H54 (cell line): Measurements from ENCODE around the gene POLD2.

Experiments
- DNase-seq: peaks from one replicate; pipeline ENCODE4 v3.0.0; 2011; ENCODE audit warnings: low spot score, mixed read lengths; ENCODE audit not compliant: insufficient read length
- FAIRE-seq: peaks from 3 replicates; lab custom pipeline; 2011; peaks lifted over from hg19 to GRCh38; lab: Jason Lieb, UNC
- POLR2A ChIP-seq: IDR thresholded peaks from 2 replicates; pipeline ENCODE4 v1.6.1; 2011; ENCODE audit warnings: low read depth, mild to moderate bottlenecking, low read length

The POLD2 gene

DNA sequence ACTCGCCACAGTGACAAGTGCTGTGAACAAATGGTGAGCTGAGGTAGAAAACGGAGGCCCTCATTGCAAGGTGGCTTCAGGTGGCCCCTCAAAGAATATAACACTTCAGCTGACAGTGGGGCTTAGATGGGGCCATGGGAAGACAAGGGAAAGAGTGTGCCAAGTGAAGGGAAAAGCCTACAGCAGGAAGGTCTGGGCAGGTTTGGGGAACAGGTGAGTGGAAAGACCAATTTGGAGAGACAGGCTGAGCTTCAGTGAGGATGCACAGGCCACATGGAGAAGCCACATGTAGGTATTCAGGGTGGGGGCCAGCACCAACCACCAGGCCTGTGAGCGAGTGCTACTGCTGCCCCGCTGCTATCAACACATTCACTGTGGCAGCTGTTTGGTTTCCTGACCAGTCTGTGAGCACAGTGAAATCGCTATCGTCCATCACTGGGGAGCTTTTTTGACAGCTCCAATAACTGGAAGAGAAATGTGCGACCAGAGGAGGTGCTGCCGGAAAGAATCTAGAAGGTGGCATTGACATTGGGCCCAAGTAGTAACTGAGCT lies 3.4 kb downstream of the POLD2 start:
- no peak for DNase-seq
- TF ChIP-seq POLR2A = no peak
- no peak for FAIRE-seq

GRCh38 chr7:44117801-44118429 lies 5.4 kb downstream of the POLD2 start:
- FAIRE-seq (no peak), DNase-seq (no peak)
- TF ChIP-seq POLR2A = no peak

DNA sequence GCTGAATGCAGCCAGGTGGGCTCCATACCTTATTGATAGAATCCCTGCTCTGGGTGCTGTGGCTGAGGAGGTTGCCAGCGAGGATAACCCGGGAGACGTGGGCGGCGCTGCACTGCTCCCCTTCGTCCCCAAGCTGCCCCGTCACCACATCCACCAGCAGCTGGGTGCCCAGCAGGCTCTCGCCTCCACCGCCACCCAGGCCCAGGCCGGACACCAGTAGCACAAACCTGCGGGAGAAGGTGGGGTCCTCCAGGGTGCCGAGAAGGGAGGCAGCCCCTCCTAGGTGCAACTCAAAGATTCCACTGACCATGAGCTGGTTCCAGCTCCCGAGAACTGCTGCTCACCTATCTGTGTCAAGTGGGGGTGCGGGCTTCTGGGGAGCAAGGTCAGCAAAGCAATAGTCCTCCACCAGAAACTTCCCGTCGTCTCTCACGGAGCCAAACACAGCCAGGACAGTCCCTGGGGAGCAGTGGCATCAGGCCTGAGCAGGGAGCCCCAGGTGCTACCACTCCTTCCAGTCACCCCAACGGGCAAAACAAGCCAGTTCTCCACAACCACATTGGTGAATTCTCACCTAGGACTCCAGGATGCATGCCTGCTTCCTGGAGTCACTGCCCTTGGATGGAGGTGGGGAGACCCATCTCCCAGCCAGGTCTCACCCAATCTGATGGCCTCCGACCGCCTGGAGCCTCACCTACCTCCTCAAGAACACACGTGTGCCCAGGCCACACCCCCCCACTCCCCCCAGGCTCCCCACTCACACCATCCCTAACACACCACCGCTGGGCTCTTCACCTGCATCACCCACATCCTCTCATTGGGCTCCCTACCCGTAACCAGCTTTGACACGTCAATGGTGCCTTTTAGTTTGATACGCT lies 6.3 kb downstream of the POLD2 start:
- FAIRE-seq (no peak), DNase-seq (no peak)

DNA sequence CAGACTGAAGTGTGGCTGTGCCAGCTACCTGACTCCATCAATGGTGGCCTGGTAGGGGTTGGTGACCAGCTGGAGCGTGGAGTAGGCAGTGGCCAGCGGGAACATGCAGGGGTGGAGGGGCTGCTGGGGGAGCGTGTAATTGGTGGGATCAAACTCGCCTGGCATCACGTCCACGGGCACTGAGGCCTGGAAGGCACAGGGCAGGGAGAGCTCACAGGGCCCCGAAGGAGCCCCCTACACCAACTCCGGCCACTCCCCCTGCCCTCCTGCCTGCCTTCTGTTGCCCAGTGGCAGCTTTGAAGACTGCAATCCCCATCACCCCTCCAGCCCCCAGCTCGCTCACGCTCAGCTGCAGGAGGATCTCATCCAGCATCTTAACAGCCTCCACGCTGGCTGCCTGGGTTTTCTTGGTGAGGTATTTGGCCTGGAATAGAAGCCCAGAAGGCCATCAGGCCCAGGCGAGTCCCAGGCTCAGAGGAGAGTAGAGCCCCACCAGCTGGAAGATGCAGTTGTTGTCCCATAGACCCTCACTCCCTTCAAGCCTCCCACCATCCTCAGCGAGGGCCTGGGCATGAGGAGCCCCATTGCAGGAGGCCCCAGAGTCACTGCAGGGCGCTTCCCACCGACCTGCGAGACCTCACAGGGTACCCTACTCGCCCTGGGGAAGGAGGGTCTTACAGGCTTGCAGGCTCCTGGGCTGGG lies 7.1 kb downstream of the POLD2 start:
- DNase-seq (no peak), FAIRE-seq (no peak)
- no peak for TF ChIP-seq POLR2A

More for the DNA sequence above, 6.3 kb downstream of the POLD2 start:
- TF ChIP-seq POLR2A = no peak

DNA sequence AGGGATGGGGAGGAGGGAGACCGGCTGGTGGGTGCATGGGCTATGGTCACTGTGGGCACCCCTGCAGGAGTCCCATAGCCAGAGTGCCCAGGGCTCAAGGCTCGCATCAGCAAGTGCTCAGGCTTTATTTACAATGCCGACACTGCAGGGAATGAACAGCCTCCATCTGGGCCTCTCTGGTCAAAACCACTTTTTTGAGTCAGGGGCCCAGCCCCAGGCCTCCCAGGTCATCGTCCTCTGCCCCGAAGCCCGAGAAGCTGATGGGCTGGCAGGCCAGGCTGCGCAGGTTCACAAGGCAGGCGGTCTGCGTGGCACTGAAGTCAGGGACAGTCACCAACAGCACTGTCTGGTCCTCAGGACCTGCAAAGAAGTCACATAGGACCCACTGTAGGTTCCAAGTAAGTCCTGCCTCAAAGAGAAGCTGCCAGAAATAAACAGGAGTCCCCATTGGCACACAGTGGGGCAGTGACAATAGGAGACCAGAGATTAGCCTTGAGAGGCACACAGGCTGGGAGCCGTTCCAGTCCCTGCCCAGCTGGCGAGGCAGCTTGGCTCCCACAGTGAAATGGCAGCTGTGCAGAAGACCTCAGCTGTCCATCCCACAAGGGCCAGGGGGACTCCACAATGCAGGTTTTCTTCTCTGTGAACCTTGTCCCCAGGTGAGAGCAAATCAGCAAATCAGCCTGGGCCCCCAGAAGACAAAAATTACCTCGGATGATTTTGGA lies 8.6 kb downstream of the POLD2 start:
- FAIRE-seq (no peak), DNase-seq (no peak)
- TF ChIP-seq POLR2A = no peak

DNA sequence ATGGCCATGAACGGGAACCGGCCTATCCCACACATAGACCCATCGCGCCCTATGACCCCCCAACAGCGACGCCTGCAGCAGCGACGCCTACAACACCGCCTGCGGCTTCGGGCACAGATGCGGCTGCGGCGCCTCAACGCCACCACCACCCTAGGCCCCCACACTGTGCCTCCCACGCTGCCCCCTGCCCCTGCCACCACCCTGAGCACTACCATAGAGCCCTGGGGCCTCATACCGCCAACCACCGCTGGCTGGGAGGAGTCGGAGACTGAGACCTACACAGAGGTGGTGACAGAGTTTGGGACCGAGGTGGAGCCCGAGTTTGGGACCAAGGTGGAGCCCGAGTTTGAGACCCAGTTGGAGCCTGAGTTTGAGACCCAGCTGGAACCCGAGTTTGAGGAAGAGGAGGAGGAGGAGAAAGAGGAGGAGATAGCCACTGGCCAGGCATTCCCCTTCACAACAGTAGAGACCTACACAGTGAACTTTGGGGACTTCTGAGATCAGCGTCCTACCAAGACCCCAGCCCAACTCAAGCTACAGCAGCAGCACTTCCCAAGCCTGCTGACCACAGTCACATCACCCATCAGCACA lies 9.5 kb downstream of the POLD2 start:
- FAIRE-seq (no peak), DNase-seq (no peak)
- TF ChIP-seq POLR2A = no peak

DNA sequence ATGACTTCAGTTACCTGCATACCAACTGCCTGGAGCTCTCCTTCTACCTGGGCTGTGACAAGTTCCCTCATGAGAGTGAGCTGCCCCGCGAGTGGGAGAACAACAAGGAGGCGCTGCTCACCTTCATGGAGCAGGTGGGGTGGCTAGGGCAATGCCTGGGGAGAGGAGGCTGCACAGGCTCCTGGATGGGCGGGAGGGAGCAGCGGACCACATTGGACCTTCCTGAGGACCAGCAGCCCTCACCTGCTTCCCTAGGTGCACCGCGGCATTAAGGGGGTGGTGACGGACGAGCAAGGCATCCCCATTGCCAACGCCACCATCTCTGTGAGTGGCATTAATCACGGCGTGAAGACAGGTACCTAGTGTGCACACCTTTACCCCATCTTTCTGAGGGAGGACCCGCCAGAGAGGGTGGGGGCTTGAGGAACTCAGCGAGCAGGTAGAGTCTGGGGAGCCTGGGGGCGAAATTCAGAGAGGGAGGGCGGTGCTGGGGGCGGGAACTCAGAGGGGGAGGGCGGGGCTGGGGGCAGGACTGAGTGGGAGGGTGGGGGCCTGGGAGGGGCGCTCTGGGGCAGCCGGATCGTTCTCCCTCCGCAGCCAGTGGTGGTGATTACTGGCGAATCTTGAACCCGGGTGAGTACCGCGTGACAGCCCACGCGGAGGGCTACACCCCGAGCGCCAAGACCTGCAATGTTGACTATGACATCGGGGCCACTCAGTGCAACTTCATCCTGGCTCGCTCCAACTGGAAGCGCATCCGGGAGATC lies 10.2 kb downstream of the POLD2 start:
- TF ChIP-seq POLR2A = no peak
- DNase-seq = no peak
- FAIRE-seq = no peak

DNA sequence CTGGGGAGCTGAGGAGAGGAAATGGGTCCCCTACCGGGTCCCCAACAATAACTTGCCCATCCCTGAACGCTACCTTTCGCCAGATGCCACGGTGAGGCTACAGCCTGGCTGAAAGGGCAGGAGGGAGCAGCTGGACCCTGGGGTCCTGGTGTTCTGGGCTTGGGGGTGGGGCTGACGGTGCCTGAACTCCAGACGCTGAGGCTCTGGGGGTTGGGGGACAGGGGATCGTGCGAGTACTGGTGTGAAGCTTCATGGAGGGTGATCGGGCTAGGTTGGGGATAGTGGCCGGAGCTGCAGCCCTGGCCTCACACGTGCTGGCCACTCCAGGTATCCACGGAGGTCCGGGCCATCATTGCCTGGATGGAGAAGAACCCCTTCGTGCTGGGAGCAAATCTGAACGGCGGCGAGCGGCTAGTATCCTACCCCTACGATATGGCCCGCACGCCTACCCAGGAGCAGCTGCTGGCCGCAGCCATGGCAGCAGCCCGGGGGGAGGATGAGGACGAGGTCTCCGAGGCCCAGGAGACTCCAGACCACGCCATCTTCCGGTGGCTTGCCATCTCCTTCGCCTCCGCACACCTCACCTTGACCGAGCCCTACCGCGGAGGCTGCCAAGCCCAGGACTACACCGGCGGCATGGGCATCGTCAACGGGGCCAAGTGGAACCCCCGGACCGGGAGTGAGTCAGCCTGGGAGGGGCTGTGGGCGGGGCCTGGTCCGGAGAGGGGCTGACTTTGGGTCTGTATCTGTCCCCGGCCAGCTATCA lies 10.9 kb downstream of the POLD2 start:
- FAIRE-seq (no peak), DNase-seq (no peak)
- TF ChIP-seq POLR2A = no peak

GRCh38 chr7:44111761-44112160 lies 11.6 kb downstream of the POLD2 start:
- TF ChIP-seq POLR2A = no peak
- DNase-seq (no peak), FAIRE-seq (no peak)

DNA sequence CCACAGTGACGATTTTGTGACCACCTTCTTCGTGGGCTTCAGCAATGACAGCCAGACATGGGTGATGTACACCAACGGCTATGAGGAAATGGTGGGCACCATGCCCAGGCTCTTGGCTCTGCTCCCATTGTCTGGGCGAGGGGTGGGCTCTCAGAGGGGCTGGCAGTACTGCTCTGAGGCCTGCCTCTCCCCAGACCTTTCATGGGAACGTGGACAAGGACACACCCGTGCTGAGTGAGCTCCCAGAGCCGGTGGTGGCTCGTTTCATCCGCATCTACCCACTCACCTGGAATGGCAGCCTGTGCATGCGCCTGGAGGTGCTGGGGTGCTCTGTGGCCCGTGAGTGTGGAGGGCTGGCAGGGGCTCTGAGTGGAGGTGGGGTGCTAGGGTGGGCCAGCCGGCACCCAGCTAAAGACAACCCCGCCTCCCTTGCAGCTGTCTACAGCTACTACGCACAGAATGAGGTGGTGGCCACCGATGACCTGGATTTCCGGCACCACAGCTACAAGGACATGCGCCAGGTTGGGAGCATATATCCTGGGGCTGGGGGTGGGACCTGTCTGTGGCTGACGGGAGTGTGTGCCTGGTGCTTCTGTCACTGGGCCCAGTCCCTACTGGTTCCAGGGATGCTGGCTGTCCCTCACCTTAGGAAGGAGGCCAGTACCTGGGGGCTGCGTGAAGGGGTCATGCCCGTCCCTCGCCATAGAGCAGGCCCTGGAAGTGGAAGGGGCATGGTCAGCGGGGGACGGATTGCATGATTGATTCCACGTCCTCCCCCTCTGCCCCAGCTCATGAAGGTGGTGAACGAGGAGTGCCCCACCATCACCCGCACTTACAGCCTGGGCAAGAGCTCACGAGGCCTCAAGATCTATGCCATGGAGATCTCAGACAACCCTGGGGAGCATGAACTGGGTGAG lies 12.4 kb downstream of the POLD2 start:
- DNase-seq (no peak), FAIRE-seq (no peak)
- no peak for TF ChIP-seq POLR2A

DNA sequence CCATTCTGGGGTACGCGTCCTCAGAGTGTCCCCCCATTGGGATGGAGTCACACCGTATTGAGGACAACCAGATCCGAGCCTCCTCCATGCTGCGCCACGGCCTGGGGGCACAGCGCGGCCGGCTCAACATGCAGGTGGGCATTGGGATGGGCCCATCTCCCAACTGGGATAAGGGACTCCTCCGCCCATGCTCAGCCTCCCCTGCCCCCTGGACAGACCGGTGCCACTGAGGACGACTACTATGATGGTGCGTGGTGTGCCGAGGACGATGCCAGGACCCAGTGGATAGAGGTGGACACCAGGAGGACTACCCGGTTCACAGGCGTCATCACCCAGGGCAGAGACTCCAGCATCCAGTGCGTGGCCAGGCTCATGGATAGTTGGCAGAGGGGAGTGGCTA lies 13.4 kb downstream of the POLD2 start:
- no peak for TF ChIP-seq POLR2A
- DNase-seq (no peak), FAIRE-seq (no peak)
